Suprapubic skin (tissue), 4 donors: ENCODE measurements around the gene NRARP. TPM values are rescaled to one million over a fixed set of nuclear protein-coding genes. Genes with fewer than 3 reads are reported as not detected.

Experiments used
- DNase-seq, 2 donors: peaks; one replicate each; pipeline ENCODE4 v3.0.0-alpha.2; 2019; ENCODE audit warnings: low spot score in 2 of 2
- H3K27ac ChIP-seq: fragments of 200-600 bp; sonication (generic); one replicate; pipeline ENCODE4 v1.5.1; 2019
- H3K27me3 ChIP-seq: fragments of 200-600 bp; sonication (generic); one replicate; pipeline ENCODE4 v1.5.1; 2019
- H3K36me3 ChIP-seq: fragments of 200-600 bp; sonication (generic); one replicate; pipeline ENCODE4 v1.5.1; 2019
- H3K4me1 ChIP-seq: fragments of 200-600 bp; sonication (generic); one replicate; pipeline ENCODE4 v1.5.1; 2019
- H3K4me3 ChIP-seq: fragments of 200-600 bp; sonication (generic); one replicate; pipeline ENCODE4 v1.5.1; 2019; ENCODE audit warnings: mild to moderate bottlenecking
- H3K9me3 ChIP-seq: fragments of 200-600 bp; sonication (generic); one replicate; pipeline ENCODE4 v1.5.1; 2019
- EP300 ChIP-seq: sonication (generic); formaldehyde crosslinking; IDR thresholded peaks from one replicate; pipeline ENCODE4 v1.6.1; 2017; ENCODE audit warnings: antibody characterized with exemption
- POLR2A ChIP-seq, 2 donors: fragments of 450-650 bp; IDR thresholded peaks; one replicate each; pipeline ENCODE4 v1.6.1; 2017; ENCODE audit warnings: antibody characterized with exemption in 2 of 2, mild to moderate bottlenecking in 2 of 2, moderate library complexity in 2 of 2
- POLR2AphosphoS5 ChIP-seq, 3 donors: sonication (generic); formaldehyde crosslinking; IDR thresholded peaks; one replicate each; pipeline ENCODE4 v1.6.1; 2017; ENCODE audit warnings: antibody characterized with exemption in 3 of 3
- WGBS: methylation state at CpG from one replicate; pipeline ENCODE4 v1.1.5; 2018; 5-methylcytosine and 5-hydroxymethylcytosine counted together
- total RNA-seq, 4 donors: library from RNA; depleted of rRNA; stranded (reverse); fragments of >200 nt; gene quantifications; one replicate each; pipeline ENCODE4 v1.1.0, GENCODE V29; 2016
- TF ChIP-seq, protein P1 (sequence below), 2 donors: fragments of 200-600 bp in 1 of 2; fragments of 450-650 bp in 1 of 2; sonication (generic) in 1 of 2; IDR thresholded peaks; one replicate each; pipeline ENCODE4 v1.5.1; 2016 to 2019; ENCODE audit warnings: antibody characterized with exemption in 2 of 2, mild to moderate bottlenecking in 1 of 2, moderate library complexity in 1 of 2

NRARP gene
- total RNA-seq, 4 donors from 2014 or later: 25.3 to 69.0 (median 65.5) TPM

DNA sequence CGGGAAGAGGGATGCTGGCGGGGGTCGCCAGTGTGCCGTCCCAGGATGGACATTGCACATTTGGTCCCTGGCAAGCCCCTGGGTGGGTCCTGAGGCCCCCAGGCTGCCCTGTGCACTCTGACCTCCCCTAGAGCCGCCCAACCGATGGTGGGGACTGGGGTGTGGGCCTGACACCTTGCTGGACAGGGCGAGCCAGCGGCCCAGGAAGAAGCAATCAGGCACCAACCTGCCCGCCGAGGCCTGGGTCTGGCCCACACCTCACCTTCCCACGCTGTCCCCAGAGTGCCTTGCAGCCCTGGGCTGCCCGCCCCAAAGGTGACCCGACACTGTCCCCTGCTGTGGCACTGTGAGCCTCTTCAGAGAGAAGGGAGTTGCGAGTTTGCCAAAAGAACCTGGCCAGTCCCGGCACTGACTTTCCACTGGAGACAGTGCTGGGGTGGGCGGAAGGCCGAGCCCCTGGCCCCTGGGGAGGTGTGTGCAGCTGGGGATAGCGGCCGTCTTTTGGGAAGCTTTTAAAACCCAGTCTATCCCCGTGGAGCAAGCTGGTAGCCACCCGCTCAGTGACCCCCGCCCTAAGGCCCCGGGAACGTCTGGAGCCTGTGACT lies 12.0 kb upstream of the NRARP start:
- Histone ChIP-seq H3K4me1 (peaks cover 77% of the 10 kb centered on the region), H3K4me3 (no peak overlapping the region), H3K27ac (peak overlapping the region; percentile 35), H3K36me3 (no peaks in the 10 kb centered on the region), H3K27me3 (peaks cover 27% of the 10 kb centered on the region), H3K9me3 (no peaks in the 10 kb centered on the region)
- peak in 1 of 2 donors; percentile 61 for DNase-seq
- WGBS: no CpG with 5 or more reads among the region's 24 CpGs
- no peak for TF ChIP-seq EP300
- TF ChIP-seq, protein P1, sequence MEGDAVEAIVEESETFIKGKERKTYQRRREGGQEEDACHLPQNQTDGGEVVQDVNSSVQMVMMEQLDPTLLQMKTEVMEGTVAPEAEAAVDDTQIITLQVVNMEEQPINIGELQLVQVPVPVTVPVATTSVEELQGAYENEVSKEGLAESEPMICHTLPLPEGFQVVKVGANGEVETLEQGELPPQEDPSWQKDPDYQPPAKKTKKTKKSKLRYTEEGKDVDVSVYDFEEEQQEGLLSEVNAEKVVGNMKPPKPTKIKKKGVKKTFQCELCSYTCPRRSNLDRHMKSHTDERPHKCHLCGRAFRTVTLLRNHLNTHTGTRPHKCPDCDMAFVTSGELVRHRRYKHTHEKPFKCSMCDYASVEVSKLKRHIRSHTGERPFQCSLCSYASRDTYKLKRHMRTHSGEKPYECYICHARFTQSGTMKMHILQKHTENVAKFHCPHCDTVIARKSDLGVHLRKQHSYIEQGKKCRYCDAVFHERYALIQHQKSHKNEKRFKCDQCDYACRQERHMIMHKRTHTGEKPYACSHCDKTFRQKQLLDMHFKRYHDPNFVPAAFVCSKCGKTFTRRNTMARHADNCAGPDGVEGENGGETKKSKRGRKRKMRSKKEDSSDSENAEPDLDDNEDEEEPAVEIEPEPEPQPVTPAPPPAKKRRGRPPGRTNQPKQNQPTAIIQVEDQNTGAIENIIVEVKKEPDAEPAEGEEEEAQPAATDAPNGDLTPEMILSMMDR (IDR thresholded peaks at IDR 0.05): peak in 1 of 2 donors; percentile 19

GRCh38 chr9:137313326-137313936 lies 11.4 kb upstream of the NRARP start:
- H3K27ac ChIP-seq: peak overlapping the region; percentile 91
- no peaks in the 10 kb centered on the region for H3K36me3 ChIP-seq
- H3K9me3 ChIP-seq: no peaks in the 10 kb centered on the region
- peaks cover 77% of the 10 kb centered on the region for H3K4me1 ChIP-seq
- TF ChIP-seq POLR2AphosphoS5 (IDR thresholded peaks at IDR 0.05) (no peak), EP300 (no peak), POLR2A (IDR thresholded peaks at IDR 0.05) (no peak)
- TF ChIP-seq, protein P1 (IDR thresholded peaks at IDR 0.05): no peak
- H3K27me3 ChIP-seq: peaks cover 27% of the 10 kb centered on the region
- H3K4me3 ChIP-seq: no peak overlapping the region
- 47% methylated on average over 2 of the region's 9 CpGs for WGBS
- DNase-seq: peak in 1 of 2 donors; percentile 60

DNA sequence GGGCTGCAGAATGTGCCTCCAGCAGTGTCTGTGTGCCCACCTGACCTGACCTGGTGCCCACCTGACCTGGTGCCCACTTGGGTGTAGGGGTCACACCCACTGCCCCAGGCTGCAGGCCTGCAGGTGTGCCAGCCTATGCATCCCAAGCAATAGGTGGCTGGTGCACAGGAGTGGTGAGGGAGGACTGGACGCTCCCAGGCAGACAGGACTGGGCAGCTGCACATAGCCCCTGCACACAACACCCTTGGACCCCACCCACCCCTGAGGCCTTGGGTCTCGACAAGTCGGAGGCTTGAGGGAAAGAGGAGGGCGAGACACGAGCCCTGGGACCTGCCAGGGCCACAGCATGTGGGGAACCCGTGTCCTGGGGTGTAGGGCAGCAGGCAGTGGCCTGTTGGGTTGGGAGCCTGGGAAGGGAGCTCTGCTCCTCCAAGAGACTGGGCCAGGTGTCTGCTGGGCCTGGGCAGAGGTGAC lies 10.8 kb upstream of the NRARP start:
- H3K36me3 ChIP-seq: no peaks in the 10 kb centered on the region
- peak in 1 of 2 donors; percentile 68 for DNase-seq
- H3K9me3 ChIP-seq: no peaks in the 10 kb centered on the region
- peaks cover 79% of the 10 kb centered on the region for H3K4me1 ChIP-seq
- no peak overlapping the region for H3K4me3 ChIP-seq
- TF ChIP-seq POLR2AphosphoS5 (IDR thresholded peaks at IDR 0.05): no peak
- peak overlapping the region; percentile 91 for H3K27ac ChIP-seq
- H3K27me3 ChIP-seq: peaks cover 23% of the 10 kb centered on the region
- WGBS: no CpG with 5 or more reads among the region's 6 CpGs

- TF ChIP-seq EP300 (no peak), POLR2A (IDR thresholded peaks at IDR 0.05) (no peak), POLR2AphosphoS5 (IDR thresholded peaks at IDR 0.05) (no peak)
- TF ChIP-seq, protein P1 (IDR thresholded peaks at IDR 0.05): no peak
- WGBS: 38% methylated on average over 4 of the region's 28 CpGs
- H3K27ac ChIP-seq: peak overlapping the region; percentile 91
- DNase-seq: peak; percentile 74 to 77
- no peaks in the 10 kb centered on the region for H3K36me3 ChIP-seq
- peaks cover 17% of the 10 kb centered on the region for H3K27me3 ChIP-seq
- no peak overlapping the region for H3K4me3 ChIP-seq
- H3K9me3 ChIP-seq: no peaks in the 10 kb centered on the region
- peaks cover 86% of the 10 kb centered on the region for H3K4me1 ChIP-seq
Measured at GRCh38 chr9:137311986-137312851, 10.1 kb upstream of the NRARP start.

DNA sequence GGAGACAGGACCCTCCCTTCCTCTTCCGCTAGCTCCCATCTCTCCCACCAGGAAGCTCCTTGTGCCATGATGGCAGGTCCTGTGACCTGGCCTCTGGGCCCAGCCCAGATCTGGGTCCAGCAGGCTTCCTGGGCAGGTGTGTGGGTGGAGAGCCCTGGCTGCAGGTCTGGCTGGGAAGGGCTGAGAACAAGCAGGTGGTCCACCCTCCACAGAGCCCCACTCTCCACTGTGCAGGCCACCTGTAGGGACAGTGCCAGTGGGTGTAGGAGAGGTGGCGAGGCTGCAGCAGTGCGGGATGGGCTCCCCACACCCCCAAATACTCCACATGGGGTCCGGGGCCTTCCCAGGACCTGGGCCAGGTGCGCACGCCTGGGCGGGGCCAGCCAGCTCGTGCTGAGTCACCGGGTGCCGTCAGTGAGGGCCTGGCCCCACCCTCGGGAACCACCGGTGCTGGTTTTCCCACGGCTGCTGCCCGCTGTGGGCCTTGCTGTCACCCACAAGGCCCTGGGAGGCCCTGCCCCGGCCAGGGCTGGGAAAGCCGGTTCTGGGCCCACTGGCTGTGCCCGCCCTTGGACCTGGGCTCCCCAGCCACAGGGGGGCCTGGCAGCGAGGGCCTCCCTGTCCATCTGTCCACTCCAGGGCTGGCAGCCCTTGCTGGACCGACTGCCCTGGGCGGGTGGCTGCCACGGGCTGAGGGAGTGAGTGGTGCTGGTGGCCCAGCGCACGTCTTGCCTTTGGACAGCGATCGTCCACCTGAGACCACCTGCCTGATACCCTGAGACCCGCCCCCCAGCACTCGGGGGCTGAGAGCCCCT lies 9.3 kb upstream of the NRARP start:
- no peak overlapping the region for H3K4me3 ChIP-seq
- H3K27me3 ChIP-seq: peaks cover 9% of the 10 kb centered on the region
- H3K4me1 ChIP-seq: peaks cover 86% of the 10 kb centered on the region
- peak; percentile 75 to 82 for DNase-seq
- H3K36me3 ChIP-seq: no peaks in the 10 kb centered on the region
- TF ChIP-seq, protein P1 (IDR thresholded peaks at IDR 0.05): no peak
- TF ChIP-seq POLR2A (IDR thresholded peaks at IDR 0.05): no peak
- no peak for TF ChIP-seq EP300
- no peak for TF ChIP-seq POLR2AphosphoS5 (IDR thresholded peaks at IDR 0.05)
- H3K9me3 ChIP-seq: no peaks in the 10 kb centered on the region
- 51% methylated on average over 2 of the region's 27 CpGs for WGBS
- H3K27ac ChIP-seq: peak overlapping the region; percentile 91
